Naive thymus-derived CD4-positive, alpha-beta T cell (primary cell): ENCODE results near the gene HSD11B2. TPM values are rescaled to one million over a fixed set of nuclear protein-coding genes. Genes with fewer than 3 reads are reported as not detected.

ENCODE experiments used
- ATAC-seq: fragments of 150-1000 bp; cut with Tn5 transposase; 2 replicates; pipeline ENCODE4 v1.10.0; 2021; ENCODE audit warnings: mild to moderate bottlenecking, moderate library complexity
- CTCF ChIA-PET: fragments of 350-600 bp; sonication (Branson Sonifier 250); formaldehyde crosslinking; loops from one replicate; lab custom pipeline; 2021; ENCODE audit warnings: antibody characterized with exemption; lab: Charles Lee
- POLR2A ChIA-PET: fragments of 350-600 bp; sonication (Branson Sonifier 250); formaldehyde crosslinking; loops from one replicate; lab custom pipeline; 2021; ENCODE audit warnings: antibody characterized with exemption, inconsistent platforms; lab: Charles Lee
- DNase-seq, 9 donors: peaks; one replicate each; pipeline versions ENCODE4 v3.0.0 to v3.0.0-alpha.2; 2020 to 2022; ENCODE audit warnings: mixed read lengths in 1 of 9
- H3K27ac ChIP-seq: one replicate; pipeline ENCODE4 v1.7.0; 2013; ENCODE audit warnings: mild to moderate bottlenecking, low read depth, low read length, moderate library complexity
- H3K27me3 ChIP-seq, 2 donors: one replicate each; pipeline ENCODE4 v1.7.0; 2013; ENCODE audit warnings: low read length in 2 of 2, mild to moderate bottlenecking in 2 of 2, moderate library complexity in 2 of 2; ENCODE audit not compliant: control insufficient read depth in 2 of 2, insufficient read depth in 2 of 2
- H3K36me3 ChIP-seq, 3 experiments: 1 replicate in 2 of 3; 2 replicates in 1 of 3; pipeline ENCODE4 v1.7.0; 2013; ENCODE audit warnings: low read length in 3 of 3, mild to moderate bottlenecking in 3 of 3, moderate library complexity in 1 of 3; ENCODE audit not compliant: insufficient read depth in 3 of 3, control insufficient read depth in 2 of 3
- H3K4me1 ChIP-seq, 2 donors: one replicate each; pipeline ENCODE4 v1.7.0; 2013; ENCODE audit warnings: low read length in 2 of 2, mild to moderate bottlenecking in 2 of 2, moderate library complexity in 1 of 2; ENCODE audit not compliant: control insufficient read depth in 2 of 2, insufficient read depth in 2 of 2
- H3K4me3 ChIP-seq: 2 replicates; pipeline ENCODE4 v1.7.0; 2013; ENCODE audit warnings: mild to moderate bottlenecking, low read length
- H3K9me3 ChIP-seq, 3 experiments: 1 replicate in 2 of 3; 2 replicates in 1 of 3; pipeline ENCODE4 v1.7.0; 2013; ENCODE audit warnings: low read length in 3 of 3; ENCODE audit not compliant: control insufficient read depth in 2 of 3
- H3K27ac Mint-ChIP-seq, 9 donors: one replicate each; pipeline ENCODE4 v1.8.0; 2020 to 2022; ENCODE audit warnings: mixed read lengths in 9 of 9, mild to moderate bottlenecking in 8 of 9, moderate library complexity in 5 of 9, inconsistent platforms in 2 of 9
- H3K27me3 Mint-ChIP-seq, 5 donors: one replicate each; pipeline ENCODE4 v1.8.0; 2021 to 2022; ENCODE audit warnings: mixed read lengths in 5 of 5, mild to moderate bottlenecking in 1 of 5
- H3K36me3 Mint-ChIP-seq, 5 donors: one replicate each; pipeline ENCODE4 v1.8.0; 2020 to 2022; ENCODE audit warnings: mixed read lengths in 5 of 5, mild to moderate bottlenecking in 3 of 5, inconsistent platforms in 1 of 5
- H3K4me1 Mint-ChIP-seq, 7 donors: one replicate each; pipeline ENCODE4 v1.8.0; 2020 to 2022; ENCODE audit warnings: mixed read lengths in 7 of 7, mild to moderate bottlenecking in 3 of 7, inconsistent platforms in 1 of 7
- H3K4me3 Mint-ChIP-seq, 10 donors: one replicate each; pipeline ENCODE4 v1.8.0; 2020 to 2022; ENCODE audit warnings: mild to moderate bottlenecking in 10 of 10, mixed read lengths in 10 of 10, moderate library complexity in 6 of 10, inconsistent platforms in 2 of 10
- H3K9me3 Mint-ChIP-seq, 11 donors: one replicate each; pipeline ENCODE4 v1.8.0; 2020 to 2022; ENCODE audit warnings: mixed read lengths in 11 of 11, mild to moderate bottlenecking in 4 of 11, inconsistent platforms in 1 of 11, moderate library complexity in 1 of 11
- intact Hi-C, 2 donors: fragments of 100-400 bp; cut with micrococcal nuclease; formaldehyde crosslinking; loops; one replicate each; pipeline ENCODE4 v1.15.1; 2023
- polyA plus RNA-seq, 2 donors: library from polyadenylated mRNA; unstranded; fragments of 300-500 nt; fragmentation: Illumina TruSeq; gene quantifications; one replicate each; pipeline ENCODE4 v1.2.3, GENCODE V29; 2021
- total RNA-seq, 6 experiments: library from RNA in 5 of 6; stranded (reverse) in 5 of 6; gene quantifications; 1 replicate in 5 of 6; 2 replicates in 1 of 6; pipeline ENCODE4 v1.2.3 and lab custom pipeline; 2021 to 2026

Gene HSD11B2
- total and polyA plus RNA-seq, 7 experiments from 2014 or later = 0.17 TPM; not detected in 6

GRCh38 chr16:67460961-67461360 lies 30.0 kb downstream of the HSD11B2 start:
- ATAC-seq (no peak), DNase-seq (no peak)
- H3K4me3 ChIP-seq = no peak overlapping the region
- peaks cover 0 to 10% (median 0%) of the 10 kb centered on the region in 5 donors for H3K36me3 Mint-ChIP-seq
- H3K27me3 ChIP-seq = no peaks in the 10 kb centered on the region
- H3K27ac Mint-ChIP-seq = no peak overlapping the region
- H3K36me3 ChIP-seq = peaks cover 0 to 30% (median 0%) of the 10 kb centered on the region in 3 experiments
- no peak overlapping the region for H3K27ac ChIP-seq
- intact Hi-C loops = loop anchor here (10.0 kb wide), 2 partner anchors 106 to 186 kb away; partner anchors contain the start of gene PLEKHG4 (in 1 of the 2)
- no peaks in the 10 kb centered on the region for H3K9me3 ChIP-seq
- H3K4me1 ChIP-seq = peaks cover 0 to 6% of the 10 kb centered on the region in 2 donors
- ChIA-PET POLR2A (no interaction called here), CTCF (interaction anchor here (1.6 kb wide), 1 partner anchor 33 kb away, joined by 4 read pairs; no protein-coding TSS in a partner anchor)
- H3K9me3 Mint-ChIP-seq = no peaks in the 10 kb centered on the region
- H3K4me1 Mint-ChIP-seq = peaks cover 17 to 40% (median 27%) of the 10 kb centered on the region in 7 donors
- no peak overlapping the region for H3K4me3 Mint-ChIP-seq
- H3K27me3 Mint-ChIP-seq = no peaks in the 10 kb centered on the region

GRCh38 chr16:67461600-67462278 lies 30.8 kb downstream of the HSD11B2 start:
- Mint-ChIP-seq H3K27ac (no peak overlapping the region), H3K4me3 (no peak overlapping the region), H3K9me3 (no peaks in the 10 kb centered on the region), H3K36me3 (peaks cover 0 to 10% (median 0%) of the 10 kb centered on the region in 5 donors), H3K4me1 (peaks cover 12 to 39% (median 25%) of the 10 kb centered on the region in 7 donors), H3K27me3 (no peaks in the 10 kb centered on the region)
- no peaks in the 10 kb centered on the region for H3K9me3 ChIP-seq
- no peak overlapping the region for H3K4me3 ChIP-seq
- H3K27ac ChIP-seq = no peak overlapping the region
- peaks cover 0 to 30% (median 0%) of the 10 kb centered on the region in 3 experiments for H3K36me3 ChIP-seq
- intact Hi-C loops = loop anchor here (10.0 kb wide), 2 partner anchors 107 to 187 kb away; partner anchors contain the start of gene PLEKHG4 (in 1 of the 2)
- H3K4me1 ChIP-seq = peaks cover 0 to 7% of the 10 kb centered on the region in 2 donors
- no peak for DNase-seq
- ChIA-PET POLR2A (no interaction called here), CTCF (interaction anchor here (1.6 kb wide), 1 partner anchor 34 kb away, joined by 4 read pairs; no protein-coding TSS in a partner anchor)
- no peak for ATAC-seq
- H3K27me3 ChIP-seq = no peaks in the 10 kb centered on the region

GRCh38 chr16:67462279-67462655 lies 31.3 kb downstream of the HSD11B2 start:
- Mint-ChIP-seq H3K9me3 (no peaks in the 10 kb centered on the region), H3K4me1 (peaks cover 8 to 39% (median 22%) of the 10 kb centered on the region in 7 donors), H3K27ac (no peak overlapping the region), H3K36me3 (peaks cover 0 to 6% (median 0%) of the 10 kb centered on the region in 5 donors), H3K27me3 (no peaks in the 10 kb centered on the region), H3K4me3 (no peak overlapping the region)
- Histone ChIP-seq H3K27ac (no peak overlapping the region), H3K9me3 (no peaks in the 10 kb centered on the region), H3K4me1 (peaks cover 0 to 7% of the 10 kb centered on the region in 2 donors), H3K4me3 (no peak overlapping the region), H3K36me3 (peaks cover 0 to 30% (median 0%) of the 10 kb centered on the region in 3 experiments), H3K27me3 (no peaks in the 10 kb centered on the region)
- POLR2A ChIA-PET = no interaction called here
- ATAC-seq (no peak), DNase-seq (no peak)
- CTCF ChIA-PET = no interaction called here
- intact Hi-C loops = loop anchor here (10.0 kb wide), 2 partner anchors 107 to 187 kb away; partner anchors contain the start of gene PLEKHG4 (in 1 of the 2)

GRCh38 chr16:67463059-67463458 lies 32.1 kb downstream of the HSD11B2 start:
- Mint-ChIP-seq H3K4me3 (no peak overlapping the region), H3K9me3 (no peaks in the 10 kb centered on the region), H3K27ac (no peak overlapping the region), H3K27me3 (no peaks in the 10 kb centered on the region), H3K36me3 (peaks cover 0 to 6% (median 0%) of the 10 kb centered on the region in 5 donors), H3K4me1 (peaks cover 8 to 46% (median 27%) of the 10 kb centered on the region in 7 donors)
- ChIA-PET POLR2A (no interaction called here), CTCF (interaction anchor here (0.6 kb wide), 1 partner anchor 15 kb away, joined by 3 read pairs; no protein-coding TSS in a partner anchor)
- no peak for ATAC-seq
- Histone ChIP-seq H3K4me1 (peaks cover 0 to 10% of the 10 kb centered on the region in 2 donors), H3K9me3 (no peaks in the 10 kb centered on the region), H3K4me3 (no peak overlapping the region), H3K27me3 (no peaks in the 10 kb centered on the region), H3K27ac (no peak overlapping the region), H3K36me3 (peaks cover 0 to 30% (median 0%) of the 10 kb centered on the region in 3 experiments)
- intact Hi-C loops = loop anchor here (10.0 kb wide), 2 partner anchors 108 to 188 kb away; partner anchors contain the start of gene PLEKHG4 (in 1 of the 2)
- no peak for DNase-seq

GRCh38 chr16:67463691-67464090 lies 32.8 kb downstream of the HSD11B2 start:
- ChIA-PET CTCF (interaction anchor here (0.6 kb wide), 1 partner anchor 15 kb away, joined by 3 read pairs; no protein-coding TSS in a partner anchor), POLR2A (no interaction called here)
- ATAC-seq = no peak
- DNase-seq = no peak
- Mint-ChIP-seq H3K4me1 (peaks cover 8 to 50% (median 29%) of the 10 kb centered on the region in 7 donors), H3K4me3 (no peak overlapping the region), H3K36me3 (peaks cover 0 to 6% (median 0%) of the 10 kb centered on the region in 5 donors), H3K27ac (no peak overlapping the region), H3K27me3 (no peaks in the 10 kb centered on the region), H3K9me3 (no peaks in the 10 kb centered on the region)
- Histone ChIP-seq H3K9me3 (no peaks in the 10 kb centered on the region), H3K27me3 (no peaks in the 10 kb centered on the region), H3K4me1 (peaks cover 0 to 10% of the 10 kb centered on the region in 2 donors), H3K27ac (no peak overlapping the region), H3K4me3 (no peak overlapping the region), H3K36me3 (peaks cover 0 to 29% (median 0%) of the 10 kb centered on the region in 3 experiments)
- intact Hi-C loops = loop anchor here (10.0 kb wide), 2 partner anchors 109 to 189 kb away; partner anchors contain the start of gene PLEKHG4 (in 1 of the 2)

GRCh38 chr16:67464565-67464964 lies 33.6 kb downstream of the HSD11B2 start:
- Mint-ChIP-seq H3K9me3 (no peaks in the 10 kb centered on the region), H3K36me3 (peaks cover 0 to 6% (median 0%) of the 10 kb centered on the region in 5 donors)
- POLR2A ChIA-PET = no interaction called here

More at GRCh38 chr16:67464565-67464964, 33.6 kb downstream of the HSD11B2 start:
- Mint-ChIP-seq H3K27me3 (no peaks in the 10 kb centered on the region), H3K4me3 (no peak overlapping the region), H3K27ac (no peak overlapping the region), H3K4me1 (peaks cover 8 to 48% (median 29%) of the 10 kb centered on the region in 7 donors)
- Histone ChIP-seq H3K27ac (no peak overlapping the region), H3K4me1 (peaks cover 0 to 10% of the 10 kb centered on the region in 2 donors), H3K36me3 (peaks cover 0 to 23% (median 0%) of the 10 kb centered on the region in 3 experiments), H3K27me3 (no peaks in the 10 kb centered on the region), H3K4me3 (no peak overlapping the region), H3K9me3 (no peaks in the 10 kb centered on the region)
- CTCF ChIA-PET = interaction anchor here (1.3 kb wide), 1 partner anchor 49 kb away, joined by 5 read pairs; no protein-coding TSS in a partner anchor
- DNase-seq = no peak
- ATAC-seq = no peak
- intact Hi-C loops = loop anchor here (10.0 kb wide), 2 partner anchors 110 to 190 kb away; partner anchors contain the start of gene PLEKHG4 (in 1 of the 2)
